HL-60 (cell line): ENCODE measurements around the gene DCLRE1B.
"Not testable (repeated sequence)": the region's sequence is repeated elsewhere in the genome, so short reads cannot be mapped to it uniquely, and the experiment has no call there.

ENCODE experiments used
- DNase-seq, 2 experiments: peaks; one replicate each; pipeline ENCODE4 v3.0.0-alpha.2; 2010 to 2020; ENCODE audit warnings: low read depth in 1 of 2, low spot score in 1 of 2
- H3K27ac ChIP-seq: fragments of 250-450 bp; sonication (Bioruptor Pico); replicated peaks from 2 replicates; pipeline ENCODE4 v1.5.1; 2020; ENCODE audit warnings: mild to moderate bottlenecking, moderate library complexity
- H3K27me3 ChIP-seq: fragments of 250-450 bp; sonication (Bioruptor Pico); 2 replicates; pipeline ENCODE4 v1.5.1; 2021; ENCODE audit warnings: mild to moderate bottlenecking, moderate library complexity; ENCODE audit not compliant: insufficient read depth, poor library complexity, severe bottlenecking
- H3K4me3 ChIP-seq: replicated peaks from 2 replicates; pipeline ENCODE4 v1.5.1; 2011; ENCODE audit warnings: mild to moderate bottlenecking, control low read depth, low read length; ENCODE audit not compliant: insufficient read depth
- GABPA ChIP-seq: IDR thresholded peaks from 2 replicates; pipeline ENCODE4 v1.6.1; 2012; ENCODE audit warnings: low read depth
- POLR2AphosphoS5 ChIP-seq: IDR thresholded peaks from 2 replicates; pipeline ENCODE4 v1.6.1; 2012; ENCODE audit warnings: low read depth
- SPI1 ChIP-seq: IDR thresholded peaks from 2 replicates; pipeline ENCODE4 v1.6.1; 2012; ENCODE audit warnings: low read depth, mild to moderate bottlenecking, borderline replicate concordance
- TF ChIP-seq, protein P1 (sequence below): IDR thresholded peaks from one replicate; pipeline ENCODE4 v1.5.1; 2011; ENCODE audit warnings: low read length, control low read depth, inconsistent platforms; ENCODE audit not compliant: insufficient read depth
- TF ChIP-seq, protein P2 (sequence below): IDR thresholded peaks from 2 replicates; pipeline ENCODE4 v1.6.1; 2012; ENCODE audit warnings: low read depth; ENCODE audit not compliant: insufficient replicate concordance

DCLRE1B gene

DNA sequence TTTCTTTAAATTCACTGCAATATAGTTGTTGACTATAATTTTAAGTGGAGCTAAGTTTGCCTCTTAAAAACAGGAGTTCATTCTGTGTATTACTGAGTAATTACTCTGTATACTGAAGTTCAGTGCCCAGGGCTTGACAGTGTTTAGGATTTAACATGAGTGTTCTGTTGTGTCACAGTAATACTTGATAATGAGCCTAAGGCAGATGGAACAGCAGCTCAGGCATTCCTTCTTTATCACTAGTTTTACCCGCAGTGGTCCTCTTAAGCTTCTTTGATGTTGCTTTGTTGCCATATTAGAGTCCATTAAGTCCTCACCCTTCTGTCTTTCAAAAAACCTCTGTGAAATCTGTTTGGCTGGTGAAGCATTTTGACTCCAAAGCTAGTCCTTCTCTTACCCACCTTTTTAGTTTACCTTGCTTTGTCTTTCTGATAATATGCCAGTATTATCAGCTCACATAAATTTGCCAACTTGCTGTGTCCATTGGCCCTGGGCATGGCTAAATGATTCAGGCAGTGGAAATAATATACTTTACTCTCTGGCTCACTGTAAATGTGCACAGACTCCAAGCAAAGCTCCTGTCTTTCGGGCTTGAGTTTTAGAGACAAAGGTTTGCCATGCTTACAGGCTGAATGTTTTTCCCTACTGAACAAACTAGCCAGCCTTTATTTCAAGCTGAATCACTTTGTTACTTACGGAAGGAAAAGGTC lies 41.7 kb downstream of the DCLRE1B start:
- no peak for DNase-seq
- TF ChIP-seq GABPA, result no peak
- TF ChIP-seq, protein P1, sequence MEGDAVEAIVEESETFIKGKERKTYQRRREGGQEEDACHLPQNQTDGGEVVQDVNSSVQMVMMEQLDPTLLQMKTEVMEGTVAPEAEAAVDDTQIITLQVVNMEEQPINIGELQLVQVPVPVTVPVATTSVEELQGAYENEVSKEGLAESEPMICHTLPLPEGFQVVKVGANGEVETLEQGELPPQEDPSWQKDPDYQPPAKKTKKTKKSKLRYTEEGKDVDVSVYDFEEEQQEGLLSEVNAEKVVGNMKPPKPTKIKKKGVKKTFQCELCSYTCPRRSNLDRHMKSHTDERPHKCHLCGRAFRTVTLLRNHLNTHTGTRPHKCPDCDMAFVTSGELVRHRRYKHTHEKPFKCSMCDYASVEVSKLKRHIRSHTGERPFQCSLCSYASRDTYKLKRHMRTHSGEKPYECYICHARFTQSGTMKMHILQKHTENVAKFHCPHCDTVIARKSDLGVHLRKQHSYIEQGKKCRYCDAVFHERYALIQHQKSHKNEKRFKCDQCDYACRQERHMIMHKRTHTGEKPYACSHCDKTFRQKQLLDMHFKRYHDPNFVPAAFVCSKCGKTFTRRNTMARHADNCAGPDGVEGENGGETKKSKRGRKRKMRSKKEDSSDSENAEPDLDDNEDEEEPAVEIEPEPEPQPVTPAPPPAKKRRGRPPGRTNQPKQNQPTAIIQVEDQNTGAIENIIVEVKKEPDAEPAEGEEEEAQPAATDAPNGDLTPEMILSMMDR, result no peak
- no peak for TF ChIP-seq SPI1
- TF ChIP-seq, protein P2, sequence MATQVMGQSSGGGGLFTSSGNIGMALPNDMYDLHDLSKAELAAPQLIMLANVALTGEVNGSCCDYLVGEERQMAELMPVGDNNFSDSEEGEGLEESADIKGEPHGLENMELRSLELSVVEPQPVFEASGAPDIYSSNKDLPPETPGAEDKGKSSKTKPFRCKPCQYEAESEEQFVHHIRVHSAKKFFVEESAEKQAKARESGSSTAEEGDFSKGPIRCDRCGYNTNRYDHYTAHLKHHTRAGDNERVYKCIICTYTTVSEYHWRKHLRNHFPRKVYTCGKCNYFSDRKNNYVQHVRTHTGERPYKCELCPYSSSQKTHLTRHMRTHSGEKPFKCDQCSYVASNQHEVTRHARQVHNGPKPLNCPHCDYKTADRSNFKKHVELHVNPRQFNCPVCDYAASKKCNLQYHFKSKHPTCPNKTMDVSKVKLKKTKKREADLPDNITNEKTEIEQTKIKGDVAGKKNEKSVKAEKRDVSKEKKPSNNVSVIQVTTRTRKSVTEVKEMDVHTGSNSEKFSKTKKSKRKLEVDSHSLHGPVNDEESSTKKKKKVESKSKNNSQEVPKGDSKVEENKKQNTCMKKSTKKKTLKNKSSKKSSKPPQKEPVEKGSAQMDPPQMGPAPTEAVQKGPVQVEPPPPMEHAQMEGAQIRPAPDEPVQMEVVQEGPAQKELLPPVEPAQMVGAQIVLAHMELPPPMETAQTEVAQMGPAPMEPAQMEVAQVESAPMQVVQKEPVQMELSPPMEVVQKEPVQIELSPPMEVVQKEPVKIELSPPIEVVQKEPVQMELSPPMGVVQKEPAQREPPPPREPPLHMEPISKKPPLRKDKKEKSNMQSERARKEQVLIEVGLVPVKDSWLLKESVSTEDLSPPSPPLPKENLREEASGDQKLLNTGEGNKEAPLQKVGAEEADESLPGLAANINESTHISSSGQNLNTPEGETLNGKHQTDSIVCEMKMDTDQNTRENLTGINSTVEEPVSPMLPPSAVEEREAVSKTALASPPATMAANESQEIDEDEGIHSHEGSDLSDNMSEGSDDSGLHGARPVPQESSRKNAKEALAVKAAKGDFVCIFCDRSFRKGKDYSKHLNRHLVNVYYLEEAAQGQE, result no peak
- TF ChIP-seq POLR2AphosphoS5, result no peak
- H3K4me3 ChIP-seq, result no peak overlapping the region
- H3K27me3 ChIP-seq, result no peaks in the 10 kb centered on the region
- H3K27ac ChIP-seq, result peak overlapping the region; percentile 81

DNA sequence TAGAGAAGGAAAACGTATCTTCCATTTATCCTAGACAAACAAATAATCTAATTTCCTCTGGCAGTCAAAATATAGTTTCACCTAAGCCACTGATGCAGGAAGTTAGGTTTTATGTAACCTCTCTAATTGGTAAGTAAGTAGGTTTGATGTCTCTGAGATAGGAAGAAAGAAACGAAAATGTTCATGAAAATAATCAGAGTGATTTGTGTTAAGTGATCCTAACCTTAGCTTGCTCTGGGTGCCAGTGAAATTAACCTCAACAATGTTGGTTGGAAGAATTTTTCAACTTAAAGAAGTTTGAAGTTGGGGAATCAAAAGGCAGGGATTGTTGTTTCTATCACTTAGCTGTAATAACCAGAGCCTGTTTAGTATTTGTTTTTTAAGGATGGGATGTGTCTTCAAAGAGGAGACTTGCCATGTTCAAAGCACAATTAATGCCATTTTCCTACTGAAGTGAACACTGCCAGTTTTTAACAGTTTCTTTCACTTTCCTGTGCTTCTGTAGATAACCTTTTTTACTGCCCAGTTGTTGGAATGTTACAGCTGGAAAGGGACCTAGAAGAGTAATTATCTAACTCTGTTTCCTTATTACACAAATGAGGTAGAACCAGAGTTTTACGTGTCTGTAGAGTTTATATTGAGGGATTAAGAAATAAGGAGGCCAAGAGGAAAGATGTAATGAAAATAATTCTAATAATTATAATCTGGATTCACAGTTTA lies 42.4 kb downstream of the DCLRE1B start:
- DNase-seq, result no peak
- Histone ChIP-seq H3K27me3 (no peaks in the 10 kb centered on the region), H3K4me3 (no peak overlapping the region), H3K27ac (peak overlapping the region; percentile 81)
- TF ChIP-seq SPI1 (no peak), GABPA (no peak), POLR2AphosphoS5 (no peak)
- TF ChIP-seq, protein P2, result no peak
- TF ChIP-seq, protein P1, result no peak

DNA sequence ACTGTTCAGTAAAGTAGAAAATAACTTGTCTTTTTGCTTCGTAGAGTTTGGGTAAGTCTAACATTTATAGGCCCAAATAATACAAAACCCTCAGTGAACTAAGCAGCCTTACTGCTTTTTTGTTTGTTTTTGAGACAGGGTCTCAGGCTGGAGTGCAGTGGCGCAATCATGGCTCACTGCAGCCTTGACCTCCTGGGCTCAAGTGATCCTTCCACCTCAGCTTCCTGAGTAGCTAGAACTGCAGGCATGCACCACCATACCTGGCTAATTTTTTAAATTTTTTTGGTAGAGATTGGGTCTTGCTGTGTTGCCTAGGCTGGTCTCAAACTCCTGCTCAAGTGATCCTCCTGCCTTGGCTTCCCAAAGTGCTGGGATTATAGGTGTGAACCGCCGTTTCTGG lies 43.0 kb downstream of the DCLRE1B start:
- H3K4me3 ChIP-seq, DNase-seq, H3K27me3 ChIP-seq: not testable (repeated sequence)
- H3K27ac ChIP-seq, result peak overlapping the region; percentile 81

DNA sequence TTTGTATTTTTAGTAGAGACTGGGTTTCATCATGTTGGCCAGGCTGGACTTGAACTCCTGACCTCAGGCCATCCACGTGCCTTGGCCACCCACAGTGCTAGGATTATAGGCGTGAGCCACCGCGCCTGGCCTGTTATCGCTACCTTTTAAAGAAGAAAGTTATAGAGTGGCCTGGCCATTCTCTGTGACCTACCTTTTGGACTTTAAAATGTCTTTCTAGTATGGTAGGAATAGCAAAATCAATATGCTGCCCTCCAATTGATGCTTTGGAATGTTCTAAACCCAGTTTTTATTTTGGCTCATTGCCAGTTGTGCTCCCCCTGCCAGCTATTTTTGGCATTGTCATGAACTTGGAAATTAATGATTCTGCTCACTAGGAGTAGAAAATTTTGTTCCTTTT lies 43.9 kb downstream of the DCLRE1B start:
- Histone ChIP-seq H3K27ac (no peak overlapping the region), H3K4me3 (no peak overlapping the region), H3K27me3 (no peaks in the 10 kb centered on the region)
- DNase-seq, result no peak
- TF ChIP-seq GABPA (no peak), SPI1 (no peak)
